H1 (cell line): ENCODE measurements around the gene COBLL1. TPM values are rescaled to one million over a fixed set of nuclear protein-coding genes. Genes with fewer than 3 reads are reported as not detected.

Experiments
- CTCF ChIA-PET: fragments of 300-600 bp; sonication (Branson Sonifier 250); formaldehyde crosslinking; loops from one replicate; lab custom pipeline; 2021; ENCODE audit not compliant: partially characterized antibody; lab: Charles Lee
- POLR2A ChIA-PET: fragments of 300-600 bp; sonication (Branson Sonifier 250); formaldehyde crosslinking; loops from one replicate; lab custom pipeline; 2021; ENCODE audit warnings: inconsistent platforms; ENCODE audit not compliant: partially characterized antibody; lab: Charles Lee
- DNase-seq, 2 experiments: peaks; one replicate each; pipeline versions ENCODE4 v3.0.0 to v3.0.0-alpha.2; 2010 to 2022; ENCODE audit warnings: low spot score in 2 of 2, low read depth in 1 of 2, mixed read lengths in 1 of 2
- FAIRE-seq: peaks from 2 replicates; lab custom pipeline; 2011; peaks lifted over from hg19 to GRCh38; lab: Jason Lieb, UNC
- H2AFZ ChIP-seq: 2 replicates; pipeline ENCODE4 v1.8.1; 2012; ENCODE audit warnings: low read length, inconsistent platforms
- H2AK5ac ChIP-seq: 2 replicates; pipeline ENCODE4 v1.6.1; 2013; ENCODE audit warnings: low read depth, low read length
- H2BK120ac ChIP-seq: replicated peaks from 2 replicates; pipeline ENCODE3; 2013; ENCODE audit warnings: low read depth, low read length, inconsistent platforms
- H2BK12ac ChIP-seq: 2 replicates; pipeline ENCODE4 v1.6.1; 2013; ENCODE audit warnings: low read depth, low read length
- H2BK15ac ChIP-seq: 2 replicates; pipeline ENCODE4 v1.6.1; 2013; ENCODE audit warnings: low read length
- H2BK20ac ChIP-seq: 2 replicates; pipeline ENCODE4 v1.6.1; 2013; ENCODE audit warnings: low read length
- H2BK5ac ChIP-seq: 2 replicates; pipeline ENCODE4 v1.6.1; 2013; ENCODE audit warnings: low read depth, low read length
- H3K14ac ChIP-seq: 2 replicates; pipeline ENCODE4 v1.6.1; 2013; ENCODE audit warnings: inconsistent platforms; ENCODE audit not compliant: insufficient read length
- H3K18ac ChIP-seq: 2 replicates; pipeline ENCODE4 v1.6.1; 2013; ENCODE audit warnings: low read length; ENCODE audit errors: extremely low read depth
- H3K23ac ChIP-seq: 2 replicates; pipeline ENCODE4 v1.6.1; 2013; ENCODE audit warnings: inconsistent platforms; ENCODE audit not compliant: insufficient read length
- H3K23me2 ChIP-seq: 2 replicates; pipeline ENCODE4 v1.6.1; 2013; ENCODE audit warnings: low read depth, low read length
- H3K27ac ChIP-seq: 2 replicates; pipeline ENCODE4 v1.6.1; 2011; ENCODE audit warnings: low read depth, low read length, inconsistent platforms
- H3K27me3 ChIP-seq, 4 experiments: replicated peaks in 1 of 4; 1 replicate in 1 of 4; 2 replicates in 3 of 4; pipeline versions ENCODE4 v1.6.1 to v1.8.1; 2011 to 2013; ENCODE audit warnings: low read length in 3 of 4, mild to moderate bottlenecking in 3 of 4, inconsistent platforms in 2 of 4, mixed read lengths in 2 of 4, moderate library complexity in 1 of 4; ENCODE audit not compliant: control insufficient read depth in 3 of 4, insufficient read depth in 3 of 4; ENCODE audit errors: extremely low read depth in 1 of 4
- H3K36me3 ChIP-seq, 4 experiments: 2 replicates each; pipeline versions ENCODE4 v1.6.1 to v1.8.1; 2011 to 2013; ENCODE audit warnings: mild to moderate bottlenecking in 4 of 4, low read length in 3 of 4, moderate library complexity in 2 of 4, control low read depth in 1 of 4, inconsistent platforms in 1 of 4; ENCODE audit not compliant: insufficient read depth in 4 of 4, control insufficient read depth in 2 of 4
- H3K4ac ChIP-seq: replicated peaks from 2 replicates; pipeline ENCODE3; 2013; ENCODE audit warnings: low read length, low read depth, mixed read lengths, inconsistent platforms; ENCODE audit not compliant: insufficient read length
- H3K4me1 ChIP-seq, 4 experiments: replicated peaks in 1 of 4; 1 replicate in 1 of 4; 2 replicates in 3 of 4; pipeline versions ENCODE4 v1.6.1 to v1.8.1; 2011 to 2013; ENCODE audit warnings: low read length in 3 of 4, inconsistent platforms in 2 of 4, mixed read lengths in 1 of 4; ENCODE audit not compliant: insufficient read depth in 4 of 4, control insufficient read depth in 3 of 4
- H3K4me2 ChIP-seq, 2 experiments: 2 replicates each; pipeline versions ENCODE4 v1.6.1 to v1.8.1; 2011 to 2013; ENCODE audit warnings: low read depth in 2 of 2, low read length in 2 of 2, control low read depth in 1 of 2, inconsistent platforms in 1 of 2, mild to moderate bottlenecking in 1 of 2; ENCODE audit not compliant: insufficient read depth in 1 of 2
- H3K4me3 ChIP-seq, 4 experiments: fragments of 200-600, 300-600 bp in 1 of 4; sonication (generic), shearing (Covaris generic), sonication (Bioruptor Twin) in 1 of 4; 2 replicates each; pipeline versions ENCODE4 v1.5.1 to v1.8.1; 2011 to 2016; ENCODE audit warnings: low read length in 4 of 4, low read depth in 3 of 4, control low read depth in 2 of 4, inconsistent platforms in 2 of 4, mild to moderate bottlenecking in 2 of 4, mixed read lengths in 1 of 4, moderate library complexity in 1 of 4; ENCODE audit not compliant: insufficient read depth in 2 of 4; ENCODE audit errors: extremely low read depth in 1 of 4
- H3K56ac ChIP-seq: replicated peaks from 2 replicates; pipeline ENCODE3; 2013; ENCODE audit warnings: low read depth, mild to moderate bottlenecking, mixed read lengths, low read length, inconsistent platforms; ENCODE audit not compliant: insufficient read length
- H3K79me1 ChIP-seq: 2 replicates; pipeline ENCODE4 v1.6.1; 2013; ENCODE audit warnings: low read depth, low read length, control low read depth
- H3K79me2 ChIP-seq, 2 experiments: 2 replicates each; pipeline versions ENCODE4 v1.6.1 to v1.8.1; 2012 to 2013; ENCODE audit warnings: low read length in 2 of 2, mild to moderate bottlenecking in 2 of 2, inconsistent platforms in 1 of 2; ENCODE audit not compliant: insufficient read depth in 2 of 2, control insufficient read depth in 1 of 2
- H3K9ac ChIP-seq, 4 experiments: replicated peaks in 1 of 4; 1 replicate in 1 of 4; 2 replicates in 3 of 4; pipeline versions ENCODE4 v1.6.1 to v1.8.1; 2011 to 2013; ENCODE audit warnings: low read depth in 3 of 4, low read length in 3 of 4, control low read depth in 2 of 4, mild to moderate bottlenecking in 2 of 4, moderate library complexity in 2 of 4, inconsistent platforms in 1 of 4; ENCODE audit errors: extremely low read depth in 1 of 4
- H3K9me3 ChIP-seq, 2 experiments: 2 replicates each; pipeline versions ENCODE4 v1.6.1 to v1.8.1; 2012 to 2013; ENCODE audit warnings: mild to moderate bottlenecking in 2 of 2, moderate library complexity in 2 of 2, control low read depth in 1 of 2, inconsistent platforms in 1 of 2, low read depth in 1 of 2, low read length in 1 of 2, mixed read lengths in 1 of 2; ENCODE audit not compliant: insufficient read depth in 2 of 2
- H4K20me1 ChIP-seq, 2 experiments: replicated peaks in 1 of 2; 2 replicates each; pipeline versions ENCODE3 to v1.8.1; 2011 to 2013; ENCODE audit warnings: inconsistent platforms in 2 of 2, low read length in 2 of 2, mild to moderate bottlenecking in 1 of 2; ENCODE audit not compliant: insufficient read depth in 2 of 2, control insufficient read depth in 1 of 2
- H4K5ac ChIP-seq: 2 replicates; pipeline ENCODE4 v1.6.1; 2013; ENCODE audit warnings: low read length, low read depth, mixed read lengths, inconsistent platforms; ENCODE audit not compliant: insufficient read length
- H4K8ac ChIP-seq: 2 replicates; pipeline ENCODE4 v1.8.0; 2013; ENCODE audit warnings: mild to moderate bottlenecking, moderate library complexity, low read length, inconsistent platforms; ENCODE audit not compliant: insufficient read depth; ENCODE audit errors: extremely low read depth
- H4K91ac ChIP-seq: replicated peaks from 2 replicates; pipeline ENCODE3; 2013; ENCODE audit warnings: low read length, mixed read lengths, inconsistent platforms; ENCODE audit not compliant: insufficient read length
- ASH2L ChIP-seq: fragments of 200-600, 300-600 bp; sonication (generic); IDR thresholded peaks from one replicate; pipeline ENCODE4 v1.7.1; 2017; ENCODE audit warnings: low read length
- CBX5 ChIP-seq: fragments of 300-800, 300-1000 bp; sonication (generic); IDR thresholded peaks from 2 replicates; pipeline ENCODE4 v1.7.1; 2016; ENCODE audit warnings: antibody characterized with exemption, low read length, low read depth
- CEBPB ChIP-seq: IDR thresholded peaks from 2 replicates; pipeline ENCODE4 v1.6.1; 2012; ENCODE audit warnings: low read depth, low read length
- CHD2 ChIP-seq: IDR thresholded peaks from 2 replicates; pipeline ENCODE4 v1.6.1; 2012; ENCODE audit warnings: low read length, improper control_type of control experiment
- CREB1 ChIP-seq: IDR thresholded peaks from 2 replicates; pipeline ENCODE4 v1.6.1; 2012; ENCODE audit warnings: inconsistent platforms
- NRF1 ChIP-seq: IDR thresholded peaks from 2 replicates; pipeline ENCODE4 v1.6.1; 2011; ENCODE audit warnings: mild to moderate bottlenecking, low read depth, low read length, improper control_type of control experiment
- RFX5 ChIP-seq: IDR thresholded peaks from 2 replicates; pipeline ENCODE4 v1.6.1; 2011; ENCODE audit warnings: low read depth, low read length, improper control_type of control experiment, borderline replicate concordance
- SIN3A ChIP-seq, 2 experiments: IDR thresholded peaks in 1 of 2; conservative IDR thresholded peaks in 1 of 2; 2 replicates each; pipeline ENCODE4 v1.6.1; 2011 to 2012; ENCODE audit warnings: low read length in 2 of 2, improper control_type of control experiment in 1 of 2, low read depth in 1 of 2, mild to moderate bottlenecking in 1 of 2
- SIX5 ChIP-seq: IDR thresholded peaks from 2 replicates; pipeline ENCODE4 v1.6.1; 2011; ENCODE audit warnings: mild to moderate bottlenecking, low read depth, low read length
- SP1 ChIP-seq: IDR thresholded peaks from 2 replicates; pipeline ENCODE4 v1.6.1; 2011; ENCODE audit warnings: low read depth, low read length
- SP2 ChIP-seq: IDR thresholded peaks from 2 replicates; pipeline ENCODE4 v1.6.1; 2012; ENCODE audit warnings: mild to moderate bottlenecking, low read length, inconsistent platforms
- SP4 ChIP-seq: IDR thresholded peaks from 2 replicates; pipeline ENCODE4 v1.6.1; 2012; ENCODE audit warnings: low read length, inconsistent platforms
- SRF ChIP-seq: IDR thresholded peaks from 2 replicates; pipeline ENCODE4 v1.6.1; 2011; ENCODE audit warnings: mild to moderate bottlenecking, low read depth, low read length, moderate library complexity
- ZNF274 ChIP-seq: IDR thresholded peaks from 2 replicates; pipeline ENCODE4 v1.7.0; 2012; ENCODE audit warnings: low read length, borderline replicate concordance; ENCODE audit errors: extremely low read depth
- polyA plus RNA-seq, 7 experiments: library from polyadenylated mRNA; depleted of rRNA in 3 of 7; stranded (reverse) in 5 of 7; unstranded in 2 of 7; fragments of >200 nt in 5 of 7; fragments of 200-250 nt in 2 of 7; gene quantifications; 1 replicate in 5 of 7; 2 replicates in 1 of 7; 4 replicates in 1 of 7; pipeline versions ENCODE4 v1.2.1 to v1.2.3, GENCODE V29; 2011 to 2013; ENCODE audit warnings: missing spikeins in 2 of 7, mixed read lengths in 2 of 7
- total RNA-seq: library from RNA; stranded (reverse); fragmentation: NEBNext Ultra II Directional; extraction: Animal tissue kit (Norgen Biotek cat#: 25700); gene quantifications from 2 replicates; pipeline ENCODE4 v1.2.1, GENCODE V29; 2021
- TF ChIP-seq, protein P1 (sequence below): IDR thresholded peaks from 2 replicates; pipeline ENCODE4 v1.6.1; 2012; ENCODE audit warnings: inconsistent platforms
- TF ChIP-seq, protein P2 (sequence below): IDR thresholded peaks from 2 replicates; pipeline ENCODE4 v1.6.1; 2011; ENCODE audit warnings: low read depth, mild to moderate bottlenecking, low read length; ENCODE audit not compliant: insufficient read depth

The COBLL1 gene
- total and polyA plus RNA-seq, 2 of the 8 experiments (the other 6 are each of a cell fraction or from before 2014, with no cell fraction given), result 2.2 to 6.2 TPM

DNA sequence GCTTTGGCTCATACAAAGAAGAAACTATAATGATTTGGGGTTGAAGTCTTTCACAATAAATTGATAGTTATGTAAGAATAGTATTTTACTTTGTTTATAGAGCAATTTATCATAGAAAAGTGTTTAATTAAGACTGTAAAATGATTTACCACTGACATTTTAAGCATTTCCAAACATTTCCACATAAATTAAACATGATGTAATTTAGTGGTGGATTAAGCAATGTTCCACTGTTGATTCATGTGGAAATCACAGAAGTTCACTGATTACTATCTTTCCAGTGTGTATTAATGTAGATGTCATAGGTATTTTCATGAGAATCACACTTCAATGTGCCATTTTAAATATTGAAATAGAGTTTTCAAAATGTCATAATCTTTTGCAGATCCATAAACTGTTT is 180.3 kb downstream of the COBLL1 start:
- FAIRE-seq (no peak), DNase-seq (no peak)
- H2BK15ac ChIP-seq, result no peak overlapping the region
- H3K79me1 ChIP-seq, result no peaks in the 10 kb centered on the region
- no peak overlapping the region for H3K9ac ChIP-seq
- ChIA-PET POLR2A (no interaction called here), CTCF (interaction anchor here (0.9 kb wide), 1 partner anchor 12 kb away, joined by 3 read pairs; no protein-coding TSS in a partner anchor)
- no peak overlapping the region for H2AFZ ChIP-seq
- no peaks in the 10 kb centered on the region for H4K20me1 ChIP-seq
- H3K27ac ChIP-seq, result no peak overlapping the region
- H3K4me2 ChIP-seq, result no peak overlapping the region
- H3K9me3 ChIP-seq, result no peaks in the 10 kb centered on the region
- no peak overlapping the region for H2BK5ac ChIP-seq
- H2AK5ac ChIP-seq, result no peak overlapping the region
- no peak overlapping the region for H3K18ac ChIP-seq
- no peaks in the 10 kb centered on the region for H3K4me1 ChIP-seq
- no peaks in the 10 kb centered on the region for H3K36me3 ChIP-seq
- no peak overlapping the region for H4K91ac ChIP-seq
- no peak overlapping the region for H2BK12ac ChIP-seq
- no peak overlapping the region for H2BK20ac ChIP-seq
- no peak overlapping the region for H4K8ac ChIP-seq
- H2BK120ac ChIP-seq, result no peak overlapping the region
- no peak overlapping the region for H4K5ac ChIP-seq
- H3K4ac ChIP-seq, result no peak overlapping the region
- no peaks in the 10 kb centered on the region for H3K27me3 ChIP-seq
- no peak overlapping the region for H3K14ac ChIP-seq
- no peak overlapping the region for H3K4me3 ChIP-seq
- H3K23ac ChIP-seq, result no peak overlapping the region
- no peaks in the 10 kb centered on the region for H3K79me2 ChIP-seq
- H3K56ac ChIP-seq, result no peak overlapping the region
- H3K23me2 ChIP-seq, result no peaks in the 10 kb centered on the region
- no peak for TF ChIP-seq SIN3A (conservative IDR thresholded peaks at IDR 0.05 in 1 of 2, IDR thresholded peaks at IDR 0.05 in 1 of 2; ENCODE audit: low read depth in 1 of 2, low read length in 2 of 2)
- no peak for TF ChIP-seq SP4
- no peak for TF ChIP-seq SP1
- TF ChIP-seq NRF1, result no peak
- no peak for TF ChIP-seq SIX5
- TF ChIP-seq CEBPB, result no peak
- no peak for TF ChIP-seq SP2
- no peak for TF ChIP-seq ZNF274
- TF ChIP-seq CBX5, result no peak
- no peak for TF ChIP-seq CHD2
- TF ChIP-seq ASH2L, result no peak
- TF ChIP-seq CREB1, result no peak
- TF ChIP-seq, protein P1, sequence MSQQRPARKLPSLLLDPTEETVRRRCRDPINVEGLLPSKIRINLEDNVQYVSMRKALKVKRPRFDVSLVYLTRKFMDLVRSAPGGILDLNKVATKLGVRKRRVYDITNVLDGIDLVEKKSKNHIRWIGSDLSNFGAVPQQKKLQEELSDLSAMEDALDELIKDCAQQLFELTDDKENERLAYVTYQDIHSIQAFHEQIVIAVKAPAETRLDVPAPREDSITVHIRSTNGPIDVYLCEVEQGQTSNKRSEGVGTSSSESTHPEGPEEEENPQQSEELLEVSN, result no peak
- TF ChIP-seq, protein P2, sequence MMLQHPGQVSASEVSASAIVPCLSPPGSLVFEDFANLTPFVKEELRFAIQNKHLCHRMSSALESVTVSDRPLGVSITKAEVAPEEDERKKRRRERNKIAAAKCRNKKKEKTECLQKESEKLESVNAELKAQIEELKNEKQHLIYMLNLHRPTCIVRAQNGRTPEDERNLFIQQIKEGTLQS, result no peak
- TF ChIP-seq SRF, result no peak
- TF ChIP-seq RFX5, result no peak
